Chondrocyte (in vitro differentiated cells): ENCODE results near the gene LRMDA. TPM values are rescaled to one million over a fixed set of nuclear protein-coding genes. Genes with fewer than 3 reads are reported as not detected.
"Not testable (repeated sequence)": the region's sequence is repeated elsewhere in the genome, so short reads cannot be mapped to it uniquely, and the experiment has no call there.

Experiments used
- DNase-seq: peaks from one replicate; pipeline ENCODE4 v3.0.0; 2021; ENCODE audit warnings: mixed read lengths, low spot score
- H3K27ac Mint-ChIP-seq: one replicate; pipeline ENCODE4 v1.8.0; 2021; ENCODE audit warnings: mild to moderate bottlenecking, moderate library complexity, mixed read lengths; ENCODE audit not compliant: unreplicated experiment
- H3K27me3 Mint-ChIP-seq: 2 replicates; pipeline ENCODE4 v1.8.0; 2021; ENCODE audit warnings: low read depth, mixed read lengths
- H3K36me3 Mint-ChIP-seq: 2 replicates; pipeline ENCODE4 v1.8.0; 2021; ENCODE audit warnings: low read depth, mixed read lengths
- H3K4me1 Mint-ChIP-seq: 2 replicates; pipeline ENCODE4 v1.8.0; 2021; ENCODE audit warnings: low read depth, mild to moderate bottlenecking, mixed read lengths
- H3K4me3 Mint-ChIP-seq: one replicate; pipeline ENCODE4 v1.8.0; 2021; ENCODE audit warnings: mild to moderate bottlenecking, moderate library complexity, mixed read lengths; ENCODE audit not compliant: unreplicated experiment
- H3K9me3 Mint-ChIP-seq: 2 replicates; pipeline ENCODE4 v1.8.0; 2021; ENCODE audit warnings: low read depth, mixed read lengths
- total RNA-seq: library from RNA; stranded (reverse); gene quantifications from 3 replicates; pipeline ENCODE4 v1.2.1, GENCODE V29; 2021
- TF ChIP-seq, protein P1 (sequence below): fragments of 200-600 bp; sonication (generic); IDR thresholded peaks from 2 replicates; pipeline ENCODE4 v1.5.0; 2021; ENCODE audit warnings: antibody characterized with exemption, mild to moderate bottlenecking, moderate library complexity

Gene LRMDA
- total RNA-seq, 1 donor from 2014 or later, result 2.8 TPM

DNA sequence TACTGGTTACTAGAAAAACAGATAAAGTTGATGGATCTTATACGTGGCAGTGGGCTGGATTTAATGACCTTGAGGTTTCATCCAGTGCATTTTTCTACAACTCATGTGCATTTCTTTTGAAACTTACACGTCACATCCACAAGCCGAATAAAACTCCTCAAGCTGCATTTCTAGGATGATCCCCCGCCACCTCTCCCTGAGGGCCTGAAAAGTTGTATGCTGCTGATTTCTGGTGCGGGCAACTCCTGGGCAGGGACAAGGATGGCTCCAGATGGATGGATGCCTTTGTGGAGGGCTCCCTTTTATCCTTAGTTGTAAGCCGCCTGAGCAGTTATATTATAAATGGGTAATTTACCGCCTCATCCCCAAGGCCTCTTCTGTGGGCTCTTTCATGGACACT lies 1091.1 kb downstream of the LRMDA start:
- H3K27ac Mint-ChIP-seq, result no peak overlapping the region
- TF ChIP-seq, protein P1, sequence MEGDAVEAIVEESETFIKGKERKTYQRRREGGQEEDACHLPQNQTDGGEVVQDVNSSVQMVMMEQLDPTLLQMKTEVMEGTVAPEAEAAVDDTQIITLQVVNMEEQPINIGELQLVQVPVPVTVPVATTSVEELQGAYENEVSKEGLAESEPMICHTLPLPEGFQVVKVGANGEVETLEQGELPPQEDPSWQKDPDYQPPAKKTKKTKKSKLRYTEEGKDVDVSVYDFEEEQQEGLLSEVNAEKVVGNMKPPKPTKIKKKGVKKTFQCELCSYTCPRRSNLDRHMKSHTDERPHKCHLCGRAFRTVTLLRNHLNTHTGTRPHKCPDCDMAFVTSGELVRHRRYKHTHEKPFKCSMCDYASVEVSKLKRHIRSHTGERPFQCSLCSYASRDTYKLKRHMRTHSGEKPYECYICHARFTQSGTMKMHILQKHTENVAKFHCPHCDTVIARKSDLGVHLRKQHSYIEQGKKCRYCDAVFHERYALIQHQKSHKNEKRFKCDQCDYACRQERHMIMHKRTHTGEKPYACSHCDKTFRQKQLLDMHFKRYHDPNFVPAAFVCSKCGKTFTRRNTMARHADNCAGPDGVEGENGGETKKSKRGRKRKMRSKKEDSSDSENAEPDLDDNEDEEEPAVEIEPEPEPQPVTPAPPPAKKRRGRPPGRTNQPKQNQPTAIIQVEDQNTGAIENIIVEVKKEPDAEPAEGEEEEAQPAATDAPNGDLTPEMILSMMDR, result no peak
- no peaks in the 10 kb centered on the region for H3K36me3 Mint-ChIP-seq
- H3K27me3 Mint-ChIP-seq, result no peaks in the 10 kb centered on the region
- no peak for DNase-seq
- H3K9me3 Mint-ChIP-seq, result no peaks in the 10 kb centered on the region
- H3K4me3 Mint-ChIP-seq, result no peak overlapping the region
- H3K4me1 Mint-ChIP-seq, result peaks cover 42% of the 10 kb centered on the region

DNA sequence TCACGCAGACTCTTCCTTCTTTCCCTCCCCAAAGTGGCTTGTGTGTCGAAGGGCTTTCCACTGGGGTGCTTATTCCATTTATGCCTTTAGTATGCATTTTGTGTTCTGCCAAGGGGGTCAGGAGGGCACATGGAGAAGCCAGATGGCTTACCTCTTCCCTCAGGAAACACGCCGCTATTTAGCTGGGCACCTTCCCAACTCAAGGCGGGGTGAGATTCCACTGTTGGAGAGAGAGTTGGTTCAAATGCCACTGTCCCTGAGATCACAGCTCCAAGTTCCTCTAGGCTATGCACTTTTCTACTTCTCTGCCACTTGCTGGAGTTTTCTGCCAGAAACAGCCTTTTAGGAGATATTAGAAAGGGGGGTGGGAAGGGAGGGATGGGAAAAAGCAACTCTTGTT lies 1091.8 kb downstream of the LRMDA start:
- H3K27me3 Mint-ChIP-seq, result no peaks in the 10 kb centered on the region
- no peak for DNase-seq
- H3K36me3 Mint-ChIP-seq, result no peaks in the 10 kb centered on the region

DNA sequence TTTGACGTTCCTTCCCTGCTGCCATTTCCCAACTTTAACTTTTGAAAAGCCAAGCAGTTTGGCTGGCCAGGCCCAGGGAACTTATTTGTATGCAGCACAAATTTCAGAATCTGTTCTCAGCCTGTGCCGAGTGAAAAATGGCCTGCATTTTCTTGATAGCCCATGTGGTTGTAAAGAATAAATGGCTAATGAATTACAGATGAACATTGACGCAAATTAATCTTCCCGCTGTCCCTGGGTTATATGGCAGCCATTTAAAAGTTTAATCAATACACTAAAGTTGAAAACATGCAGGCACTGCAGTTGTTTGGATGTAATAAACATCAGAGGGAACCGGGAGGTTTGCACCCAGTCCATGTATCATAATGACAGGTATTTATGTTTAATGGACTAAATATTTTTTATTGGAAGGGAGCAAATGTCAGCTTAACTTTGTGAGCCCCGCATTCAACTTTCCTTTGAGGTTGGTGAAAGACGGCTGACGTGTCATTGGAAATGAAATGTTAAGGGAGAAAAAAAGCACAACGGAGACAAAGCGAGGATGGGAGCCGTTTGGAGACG lies 1092.4 kb downstream of the LRMDA start:
- Mint-ChIP-seq H3K4me3 (no peak overlapping the region), H3K36me3 (no peaks in the 10 kb centered on the region), H3K9me3 (no peaks in the 10 kb centered on the region), H3K4me1 (peaks cover 42% of the 10 kb centered on the region), H3K27ac (no peak overlapping the region), H3K27me3 (no peaks in the 10 kb centered on the region)
- TF ChIP-seq, protein P1, result no peak
- no peak for DNase-seq

More for the DNA sequence above, 1091.8 kb downstream of the LRMDA start:
- Mint-ChIP-seq H3K27ac (no peak overlapping the region), H3K9me3 (no peaks in the 10 kb centered on the region), H3K4me1 (peaks cover 42% of the 10 kb centered on the region), H3K4me3 (no peak overlapping the region)
- TF ChIP-seq, protein P1, result no peak

DNA sequence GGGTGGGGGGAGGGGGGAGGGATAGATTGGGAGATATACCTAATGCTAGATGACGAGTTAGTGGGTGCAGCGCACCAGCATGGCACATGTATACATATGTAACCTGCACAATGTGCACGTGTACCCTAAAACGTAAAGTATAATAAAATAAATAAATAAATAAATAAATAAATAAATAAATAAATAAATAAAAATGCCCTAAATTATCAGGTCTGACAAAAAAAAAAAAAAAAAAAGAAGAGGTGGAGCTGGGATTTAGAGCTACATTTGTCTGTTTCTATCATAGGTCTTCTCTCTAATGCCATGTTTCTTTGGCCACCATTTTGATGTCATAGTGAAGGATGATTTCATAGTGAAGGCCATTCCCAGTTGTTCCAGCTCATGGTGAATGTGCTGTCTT lies 1095.4 kb downstream of the LRMDA start:
- not testable (repeated sequence) for H3K9me3 Mint-ChIP-seq, DNase-seq

DNA sequence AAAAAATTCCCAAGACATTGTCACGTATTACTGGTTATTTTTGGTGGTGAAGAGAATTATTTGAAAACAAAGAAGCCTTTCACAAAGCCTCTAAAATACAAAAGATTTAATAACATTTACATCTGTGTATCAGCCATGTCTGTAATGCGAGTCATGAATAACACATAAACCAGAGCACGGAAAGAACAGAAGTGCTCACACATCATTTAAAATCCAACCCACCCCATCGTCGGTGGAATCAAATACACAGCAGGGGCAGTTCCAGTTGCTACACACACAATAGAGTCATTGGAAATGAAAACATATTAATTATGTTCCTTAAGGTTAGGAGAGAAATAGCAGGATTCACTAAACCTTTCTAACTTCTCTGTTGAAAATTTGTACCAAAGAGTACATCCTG lies 1108.9 kb downstream of the LRMDA start:
- Mint-ChIP-seq H3K27me3 (no peaks in the 10 kb centered on the region), H3K9me3 (no peaks in the 10 kb centered on the region), H3K36me3 (no peaks in the 10 kb centered on the region), H3K27ac (no peak overlapping the region), H3K4me1 (peaks cover 27% of the 10 kb centered on the region), H3K4me3 (no peak overlapping the region)
- DNase-seq, result no peak
- TF ChIP-seq, protein P1, result no peak

More for the DNA sequence above, 1095.4 kb downstream of the LRMDA start:
- H3K27me3 Mint-ChIP-seq, H3K36me3 Mint-ChIP-seq, H3K27ac Mint-ChIP-seq, H3K4me3 Mint-ChIP-seq: not testable (repeated sequence)
- peaks cover 18% of the 10 kb centered on the region for H3K4me1 Mint-ChIP-seq

DNA sequence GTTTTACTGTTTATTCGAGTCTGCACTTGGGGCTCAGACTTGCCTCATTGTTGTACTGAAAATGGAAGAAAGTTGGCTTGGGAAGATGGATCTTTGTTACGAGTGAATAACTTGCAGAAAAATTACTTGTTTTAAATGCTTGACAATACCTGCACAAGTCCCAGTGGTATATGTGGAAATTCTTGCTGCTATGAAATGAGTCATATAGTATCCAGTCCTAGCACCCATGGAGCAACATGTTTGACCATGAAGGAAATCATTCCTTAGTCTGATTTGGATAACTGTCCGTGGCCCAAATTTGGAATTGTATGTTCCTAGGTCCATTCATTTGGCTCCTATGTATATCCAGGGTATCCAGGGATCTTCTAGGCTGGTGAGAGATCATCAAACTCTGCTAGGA lies 1109.4 kb downstream of the LRMDA start:
- DNase-seq, result no peak
- H3K4me3 Mint-ChIP-seq, result no peak overlapping the region
- no peak overlapping the region for H3K27ac Mint-ChIP-seq
- peaks cover 27% of the 10 kb centered on the region for H3K4me1 Mint-ChIP-seq
- no peaks in the 10 kb centered on the region for H3K9me3 Mint-ChIP-seq
- H3K36me3 Mint-ChIP-seq, result no peaks in the 10 kb centered on the region
- H3K27me3 Mint-ChIP-seq, result no peaks in the 10 kb centered on the region
- TF ChIP-seq, protein P1, result no peak
